ENCODE measurements around the gene UPP2.

DNA sequence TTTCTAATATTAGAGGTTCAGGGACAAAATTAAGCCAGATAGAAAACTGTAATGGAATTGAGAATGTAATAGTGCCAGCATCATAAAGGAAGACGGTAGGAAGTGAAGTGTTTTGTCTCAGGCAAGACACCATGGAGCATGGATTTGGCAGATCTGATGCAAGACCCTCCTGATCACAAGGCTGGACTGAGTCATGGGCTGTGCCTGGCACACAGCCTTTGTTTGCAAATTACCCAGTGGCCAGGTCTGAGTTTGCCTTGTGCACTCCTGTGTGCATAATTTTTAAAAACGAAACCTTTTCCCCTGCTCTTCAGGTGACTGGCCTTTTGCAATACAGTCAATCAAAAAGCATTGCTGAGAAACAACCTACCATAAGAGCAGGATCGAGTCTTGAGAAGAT is 2.0 kb upstream of the UPP2 start:
- TF ChIP-seq, protein P1, sequence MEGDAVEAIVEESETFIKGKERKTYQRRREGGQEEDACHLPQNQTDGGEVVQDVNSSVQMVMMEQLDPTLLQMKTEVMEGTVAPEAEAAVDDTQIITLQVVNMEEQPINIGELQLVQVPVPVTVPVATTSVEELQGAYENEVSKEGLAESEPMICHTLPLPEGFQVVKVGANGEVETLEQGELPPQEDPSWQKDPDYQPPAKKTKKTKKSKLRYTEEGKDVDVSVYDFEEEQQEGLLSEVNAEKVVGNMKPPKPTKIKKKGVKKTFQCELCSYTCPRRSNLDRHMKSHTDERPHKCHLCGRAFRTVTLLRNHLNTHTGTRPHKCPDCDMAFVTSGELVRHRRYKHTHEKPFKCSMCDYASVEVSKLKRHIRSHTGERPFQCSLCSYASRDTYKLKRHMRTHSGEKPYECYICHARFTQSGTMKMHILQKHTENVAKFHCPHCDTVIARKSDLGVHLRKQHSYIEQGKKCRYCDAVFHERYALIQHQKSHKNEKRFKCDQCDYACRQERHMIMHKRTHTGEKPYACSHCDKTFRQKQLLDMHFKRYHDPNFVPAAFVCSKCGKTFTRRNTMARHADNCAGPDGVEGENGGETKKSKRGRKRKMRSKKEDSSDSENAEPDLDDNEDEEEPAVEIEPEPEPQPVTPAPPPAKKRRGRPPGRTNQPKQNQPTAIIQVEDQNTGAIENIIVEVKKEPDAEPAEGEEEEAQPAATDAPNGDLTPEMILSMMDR (CRISPR knock-in tag; IDR thresholded peaks at IDR 0.05): no peak
- TF ChIP-seq RFX5 (IDR thresholded peaks at IDR 0.05; ENCODE audit: low read depth, low read length): no peak
- TF ChIP-seq POLR2A (IDR thresholded peaks at IDR 0.05; ENCODE audit: insufficient read depth in 1 of 2, low read depth in 2 of 2, low read length in 2 of 2): no peak
- no peak for TF ChIP-seq KMT2A (CRISPR knock-in tag; IDR thresholded peaks at IDR 0.05)
- no peak for TF ChIP-seq SNRNP70 (IDR thresholded peaks at IDR 0.05; ENCODE audit: low read depth, low read length)
- TF ChIP-seq, protein P2, sequence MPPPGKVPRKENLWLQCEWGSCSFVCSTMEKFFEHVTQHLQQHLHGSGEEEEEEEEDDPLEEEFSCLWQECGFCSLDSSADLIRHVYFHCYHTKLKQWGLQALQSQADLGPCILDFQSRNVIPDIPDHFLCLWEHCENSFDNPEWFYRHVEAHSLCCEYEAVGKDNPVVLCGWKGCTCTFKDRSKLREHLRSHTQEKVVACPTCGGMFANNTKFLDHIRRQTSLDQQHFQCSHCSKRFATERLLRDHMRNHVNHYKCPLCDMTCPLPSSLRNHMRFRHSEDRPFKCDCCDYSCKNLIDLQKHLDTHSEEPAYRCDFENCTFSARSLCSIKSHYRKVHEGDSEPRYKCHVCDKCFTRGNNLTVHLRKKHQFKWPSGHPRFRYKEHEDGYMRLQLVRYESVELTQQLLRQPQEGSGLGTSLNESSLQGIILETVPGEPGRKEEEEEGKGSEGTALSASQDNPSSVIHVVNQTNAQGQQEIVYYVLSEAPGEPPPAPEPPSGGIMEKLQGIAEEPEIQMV (CRISPR knock-in tag; IDR thresholded peaks at IDR 0.05; ENCODE audit: low read depth): no peak
- TF ChIP-seq ZNF274 (CRISPR knock-in tag; IDR thresholded peaks at IDR 0.05): no peak
- TF ChIP-seq, protein P3, sequence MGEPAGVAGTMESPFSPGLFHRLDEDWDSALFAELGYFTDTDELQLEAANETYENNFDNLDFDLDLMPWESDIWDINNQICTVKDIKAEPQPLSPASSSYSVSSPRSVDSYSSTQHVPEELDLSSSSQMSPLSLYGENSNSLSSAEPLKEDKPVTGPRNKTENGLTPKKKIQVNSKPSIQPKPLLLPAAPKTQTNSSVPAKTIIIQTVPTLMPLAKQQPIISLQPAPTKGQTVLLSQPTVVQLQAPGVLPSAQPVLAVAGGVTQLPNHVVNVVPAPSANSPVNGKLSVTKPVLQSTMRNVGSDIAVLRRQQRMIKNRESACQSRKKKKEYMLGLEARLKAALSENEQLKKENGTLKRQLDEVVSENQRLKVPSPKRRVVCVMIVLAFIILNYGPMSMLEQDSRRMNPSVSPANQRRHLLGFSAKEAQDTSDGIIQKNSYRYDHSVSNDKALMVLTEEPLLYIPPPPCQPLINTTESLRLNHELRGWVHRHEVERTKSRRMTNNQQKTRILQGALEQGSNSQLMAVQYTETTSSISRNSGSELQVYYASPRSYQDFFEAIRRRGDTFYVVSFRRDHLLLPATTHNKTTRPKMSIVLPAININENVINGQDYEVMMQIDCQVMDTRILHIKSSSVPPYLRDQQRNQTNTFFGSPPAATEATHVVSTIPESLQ (CRISPR knock-in tag; conservative IDR thresholded peaks at IDR 0.05): no peak
- TF ChIP-seq, protein P4, sequence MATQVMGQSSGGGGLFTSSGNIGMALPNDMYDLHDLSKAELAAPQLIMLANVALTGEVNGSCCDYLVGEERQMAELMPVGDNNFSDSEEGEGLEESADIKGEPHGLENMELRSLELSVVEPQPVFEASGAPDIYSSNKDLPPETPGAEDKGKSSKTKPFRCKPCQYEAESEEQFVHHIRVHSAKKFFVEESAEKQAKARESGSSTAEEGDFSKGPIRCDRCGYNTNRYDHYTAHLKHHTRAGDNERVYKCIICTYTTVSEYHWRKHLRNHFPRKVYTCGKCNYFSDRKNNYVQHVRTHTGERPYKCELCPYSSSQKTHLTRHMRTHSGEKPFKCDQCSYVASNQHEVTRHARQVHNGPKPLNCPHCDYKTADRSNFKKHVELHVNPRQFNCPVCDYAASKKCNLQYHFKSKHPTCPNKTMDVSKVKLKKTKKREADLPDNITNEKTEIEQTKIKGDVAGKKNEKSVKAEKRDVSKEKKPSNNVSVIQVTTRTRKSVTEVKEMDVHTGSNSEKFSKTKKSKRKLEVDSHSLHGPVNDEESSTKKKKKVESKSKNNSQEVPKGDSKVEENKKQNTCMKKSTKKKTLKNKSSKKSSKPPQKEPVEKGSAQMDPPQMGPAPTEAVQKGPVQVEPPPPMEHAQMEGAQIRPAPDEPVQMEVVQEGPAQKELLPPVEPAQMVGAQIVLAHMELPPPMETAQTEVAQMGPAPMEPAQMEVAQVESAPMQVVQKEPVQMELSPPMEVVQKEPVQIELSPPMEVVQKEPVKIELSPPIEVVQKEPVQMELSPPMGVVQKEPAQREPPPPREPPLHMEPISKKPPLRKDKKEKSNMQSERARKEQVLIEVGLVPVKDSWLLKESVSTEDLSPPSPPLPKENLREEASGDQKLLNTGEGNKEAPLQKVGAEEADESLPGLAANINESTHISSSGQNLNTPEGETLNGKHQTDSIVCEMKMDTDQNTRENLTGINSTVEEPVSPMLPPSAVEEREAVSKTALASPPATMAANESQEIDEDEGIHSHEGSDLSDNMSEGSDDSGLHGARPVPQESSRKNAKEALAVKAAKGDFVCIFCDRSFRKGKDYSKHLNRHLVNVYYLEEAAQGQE (IDR thresholded peaks at IDR 0.05; ENCODE audit: borderline replicate concordance in 1 of 2, low read depth in 1 of 2, low read length in 2 of 2): no peak
- no peak for TF ChIP-seq TBX2 (CRISPR knock-in tag; IDR thresholded peaks at IDR 0.05; ENCODE audit: borderline replicate concordance)
- TF ChIP-seq, protein P5, sequence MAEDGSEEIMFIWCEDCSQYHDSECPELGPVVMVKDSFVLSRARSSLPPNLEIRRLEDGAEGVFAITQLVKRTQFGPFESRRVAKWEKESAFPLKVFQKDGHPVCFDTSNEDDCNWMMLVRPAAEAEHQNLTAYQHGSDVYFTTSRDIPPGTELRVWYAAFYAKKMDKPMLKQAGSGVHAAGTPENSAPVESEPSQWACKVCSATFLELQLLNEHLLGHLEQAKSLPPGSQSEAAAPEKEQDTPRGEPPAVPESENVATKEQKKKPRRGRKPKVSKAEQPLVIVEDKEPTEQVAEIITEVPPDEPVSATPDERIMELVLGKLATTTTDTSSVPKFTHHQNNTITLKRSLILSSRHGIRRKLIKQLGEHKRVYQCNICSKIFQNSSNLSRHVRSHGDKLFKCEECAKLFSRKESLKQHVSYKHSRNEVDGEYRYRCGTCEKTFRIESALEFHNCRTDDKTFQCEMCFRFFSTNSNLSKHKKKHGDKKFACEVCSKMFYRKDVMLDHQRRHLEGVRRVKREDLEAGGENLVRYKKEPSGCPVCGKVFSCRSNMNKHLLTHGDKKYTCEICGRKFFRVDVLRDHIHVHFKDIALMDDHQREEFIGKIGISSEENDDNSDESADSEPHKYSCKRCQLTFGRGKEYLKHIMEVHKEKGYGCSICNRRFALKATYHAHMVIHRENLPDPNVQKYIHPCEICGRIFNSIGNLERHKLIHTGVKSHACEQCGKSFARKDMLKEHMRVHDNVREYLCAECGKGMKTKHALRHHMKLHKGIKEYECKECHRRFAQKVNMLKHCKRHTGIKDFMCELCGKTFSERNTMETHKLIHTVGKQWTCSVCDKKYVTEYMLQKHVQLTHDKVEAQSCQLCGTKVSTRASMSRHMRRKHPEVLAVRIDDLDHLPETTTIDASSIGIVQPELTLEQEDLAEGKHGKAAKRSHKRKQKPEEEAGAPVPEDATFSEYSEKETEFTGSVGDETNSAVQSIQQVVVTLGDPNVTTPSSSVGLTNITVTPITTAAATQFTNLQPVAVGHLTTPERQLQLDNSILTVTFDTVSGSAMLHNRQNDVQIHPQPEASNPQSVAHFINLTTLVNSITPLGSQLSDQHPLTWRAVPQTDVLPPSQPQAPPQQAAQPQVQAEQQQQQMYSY (CRISPR knock-in tag; IDR thresholded peaks at IDR 0.05): no peak
- TF ChIP-seq SMAD3 (CRISPR knock-in tag; IDR thresholded peaks at IDR 0.05): no peak
